Hindlimb muscle (tissue), 1 donor: ENCODE data around the gene P2RX6. TPM values are rescaled to one million over a fixed set of nuclear protein-coding genes. Genes with fewer than 3 reads are reported as not detected.

Experiments used
- DNase-seq: peaks from one replicate; pipeline ENCODE4 v3.0.0-alpha.2; 2013
- polyA plus RNA-seq: library from polyadenylated mRNA; unstranded; fragments of 120-200 nt; gene quantifications from one replicate; pipeline ENCODE4 v1.2.1, GENCODE V29; 2013; ENCODE audit not compliant: insufficient read length

The P2RX6 gene
- polyA plus RNA-seq, 1 donor, result 28.1 TPM

DNA sequence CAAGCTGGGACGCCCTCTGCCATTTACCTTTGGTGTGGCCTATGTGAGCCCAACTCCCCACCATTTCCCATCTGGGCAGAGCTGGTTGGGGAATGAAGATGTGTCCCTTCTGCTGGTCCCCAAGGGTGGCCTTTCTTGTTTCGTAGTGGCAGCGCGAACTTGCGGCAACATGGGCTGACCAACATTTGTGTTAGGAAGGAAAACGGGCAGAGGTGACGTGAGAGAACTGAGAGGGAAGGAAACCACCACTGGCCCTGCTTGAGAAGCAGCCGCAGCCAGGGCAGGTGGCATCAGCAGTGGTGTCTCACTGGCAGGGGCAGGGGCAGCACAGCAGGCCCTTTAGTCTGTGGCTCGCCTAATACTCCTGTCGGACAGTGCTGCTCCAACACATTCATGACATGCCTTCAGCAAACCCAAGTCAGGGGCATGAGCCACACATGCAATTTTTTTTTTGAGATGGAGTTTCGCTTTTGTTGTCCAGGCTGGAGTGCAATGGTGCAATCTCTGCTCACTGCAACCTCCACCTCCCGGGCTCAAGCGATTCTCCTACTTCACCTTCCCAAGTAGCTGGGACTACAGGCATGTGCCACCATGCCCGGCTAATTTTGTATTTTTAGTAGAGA, 60.7 kb downstream of the P2RX6 start:
- DNase-seq, result no peak

DNA sequence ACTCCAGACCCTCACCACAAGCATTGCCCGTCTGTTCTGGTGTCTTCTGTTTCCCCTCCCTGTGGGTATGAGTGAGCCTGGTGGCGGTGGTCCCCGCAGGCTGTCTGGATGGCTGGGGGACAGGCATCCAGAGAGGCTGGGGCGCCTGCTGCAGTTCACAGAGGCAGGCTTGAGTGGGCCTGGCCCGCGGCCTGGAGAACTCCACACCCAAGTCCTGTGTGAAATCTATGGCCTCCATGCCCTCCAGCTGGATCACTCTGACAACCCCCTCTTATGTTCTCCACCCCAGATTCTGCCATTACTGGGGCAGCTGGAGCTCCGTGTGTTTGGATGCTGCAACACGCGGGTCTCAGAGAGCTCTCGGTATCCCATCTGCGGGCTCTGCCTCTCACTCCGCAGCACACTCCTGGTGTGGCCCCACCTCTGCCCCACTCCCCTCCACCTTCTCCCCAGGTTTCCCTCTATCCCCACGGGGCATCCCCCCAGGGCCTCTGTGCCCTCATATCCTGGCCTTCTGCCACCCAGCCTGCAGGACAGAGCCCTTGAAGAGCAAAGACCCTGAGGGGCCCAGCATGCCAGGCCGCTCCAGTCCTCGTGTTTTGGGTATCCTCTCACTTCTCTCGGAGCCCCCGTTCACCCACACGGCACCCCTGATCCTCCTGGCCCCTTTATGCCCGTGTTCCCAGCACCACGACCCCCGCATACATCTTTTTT, 62.1 kb downstream of the P2RX6 start:
- DNase-seq, result no peak

Other genes starting within 250 kb of the P2RX6 start
- gene SERPIND1, start 241.1 kb upstream of the P2RX6 start, polyA plus RNA-seq, result 0.08 TPM
- gene PI4KA, start 156.4 kb upstream of the P2RX6 start, polyA plus RNA-seq, result 34.2 TPM
- gene SNAP29, start 156.2 kb upstream of the P2RX6 start, polyA plus RNA-seq, result 22.6 TPM
- 50.4 TPM for gene CRKL, start 97.8 kb upstream of the P2RX6 start, polyA plus RNA-seq
- gene AIFM3, start 47.9 kb upstream of the P2RX6 start, polyA plus RNA-seq, result 0.45 TPM
- 42.8 TPM for gene LZTR1, start 32.9 kb upstream of the P2RX6 start, polyA plus RNA-seq
- gene THAP7, start 13.0 kb upstream of the P2RX6 start, polyA plus RNA-seq, result 19.8 TPM
- 1.3 TPM for gene SLC7A4, start 17.4 kb downstream of the P2RX6 start, polyA plus RNA-seq
- gene LRRC74B, start 30.8 kb downstream of the P2RX6 start, polyA plus RNA-seq, result 0.09 TPM